Smooth muscle cell of trachea (primary cell): Measurements from ENCODE around the gene AAK1. TPM values are rescaled to one million over a fixed set of nuclear protein-coding genes. Genes with fewer than 3 reads are reported as not detected.

Source experiments
- total RNA-seq: library from RNA; depleted of rRNA; stranded (reverse); fragments of >200 nt; gene quantifications from 2 replicates; pipeline ENCODE4 v1.2.1, GENCODE V29; 2014

AAK1 gene
- total RNA-seq, result 35.9 and 44.2 TPM in 2 replicates

DNA sequence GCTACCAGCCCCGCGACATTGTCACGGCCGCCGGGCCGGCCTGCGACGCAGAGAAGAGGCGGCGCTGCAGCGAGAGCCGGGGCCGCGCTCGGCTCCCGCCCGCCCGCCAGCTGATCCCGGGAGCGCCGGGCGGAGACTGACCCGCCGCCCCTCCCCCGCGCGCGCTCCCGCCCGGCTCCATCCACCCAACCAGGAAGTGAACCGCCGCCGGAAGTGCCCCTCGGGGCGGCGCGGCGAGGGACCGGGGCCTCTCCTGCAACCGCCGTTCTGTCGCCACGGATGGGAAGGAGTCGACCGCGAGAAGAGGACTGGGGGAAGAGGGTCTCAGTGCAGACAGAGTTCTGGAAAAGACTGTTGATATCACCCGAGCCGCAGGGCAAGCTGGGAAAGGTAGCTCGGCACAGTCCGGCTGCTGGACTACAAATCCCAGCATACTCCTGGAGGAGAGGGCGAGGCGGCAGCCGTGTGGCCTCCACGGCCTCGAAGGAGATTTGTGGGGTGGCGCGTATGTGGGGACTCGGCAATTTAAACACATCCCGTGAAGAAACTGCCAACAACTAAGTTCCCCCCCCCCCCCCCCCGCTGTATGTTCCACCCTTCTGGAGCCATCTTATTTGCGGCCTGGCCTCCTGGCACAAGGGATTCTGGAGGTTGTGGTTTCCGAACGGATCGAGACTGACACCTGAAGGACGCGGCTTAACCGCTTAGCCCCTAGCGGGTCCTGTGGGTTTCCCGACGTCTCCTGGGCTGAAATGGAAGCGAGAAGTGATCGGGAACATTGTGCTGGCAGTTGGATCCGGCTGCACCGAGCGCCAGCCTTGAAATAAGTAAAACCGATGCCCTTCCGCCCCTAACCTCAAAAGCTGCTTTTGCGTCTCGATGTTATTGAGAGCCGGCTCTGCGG, at the start of gene AAK1:
Gene AAK1 (minus strand): TSS at position 138 of the 904 bp plus-strand sequence. CDS start 699 bp downstream, outside the sequence.

DNA sequence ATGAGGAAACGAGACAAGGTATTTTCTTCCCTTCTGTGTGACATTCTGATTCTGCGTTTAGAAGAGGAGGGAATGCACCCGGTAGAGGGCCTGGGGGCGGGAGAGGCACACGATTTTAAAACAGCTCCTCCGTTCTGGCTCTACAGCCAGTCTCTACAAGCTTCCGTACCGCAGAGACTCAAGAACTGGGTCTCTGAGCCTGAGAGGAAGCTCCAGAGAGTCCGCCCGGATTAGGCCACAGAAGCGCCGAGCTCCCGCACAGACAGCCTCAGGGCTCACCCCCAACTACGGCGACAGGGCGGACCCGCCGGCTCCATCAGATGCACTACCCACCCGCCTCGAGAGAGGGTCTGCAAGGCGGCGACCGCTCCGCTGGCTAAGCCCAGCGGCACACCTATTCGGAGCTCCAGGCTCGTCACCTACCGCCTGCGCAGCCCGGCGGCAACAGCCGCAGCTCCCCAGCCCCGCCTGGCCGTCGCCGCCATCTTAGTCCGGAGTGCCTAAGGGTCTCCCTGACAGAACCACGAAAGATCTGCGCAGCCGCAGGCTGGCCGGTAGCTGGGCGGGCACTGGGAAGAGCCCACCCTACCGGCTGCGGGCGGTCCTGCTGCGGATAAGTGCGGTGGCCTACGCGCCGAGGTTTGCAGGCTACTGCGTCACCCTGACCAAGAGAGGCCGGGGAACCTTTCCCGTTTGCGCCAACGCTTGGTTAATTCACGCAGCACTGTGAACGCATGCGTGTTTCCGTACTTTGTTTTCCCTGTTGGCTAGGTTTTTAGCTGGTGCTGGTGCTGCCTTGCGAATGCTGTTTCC, 206.4 kb downstream of the AAK1 start, which contains the start of gene NFU1:
Gene NFU1 (minus strand): TSS at position 498 of the 813 bp plus-strand sequence. CDS start 13 bp downstream, at position 485.

Other genes with a start within 250 kb of the AAK1 start
- gene NFU1, start 206.3 kb downstream of the AAK1 start, total RNA-seq, result 30.8 and 66.6 TPM in 2 replicates
- gene ANXA4, start 98.4 kb upstream of the AAK1 start, total RNA-seq, result 64.6 and 195 TPM in 2 replicates
- gene GMCL1, start 185.9 kb upstream of the AAK1 start, total RNA-seq, result 5.5 and 6.8 TPM in 2 replicates